22Rv1 (cell line): ENCODE data around the gene TAPBP.
A peak's percentile ranks its signal among the peaks of the same experiment; 100 is the strongest.
"Not testable (repeated sequence)": the region's sequence is repeated elsewhere in the genome, so short reads cannot be mapped to it uniquely, and the experiment has no call there.

ENCODE experiments used
- H3K27ac ChIP-seq: fragments of 450-650 bp; 2 replicates; pipeline ENCODE4 v1.5.1; 2017
- CTCF ChIP-seq: fragments of 450-650 bp; IDR thresholded peaks from 2 replicates; pipeline ENCODE4 v1.5.1; 2017; ENCODE audit warnings: mild to moderate bottlenecking
- ZFX ChIP-seq: fragments of 450-650 bp; IDR thresholded peaks from 2 replicates; pipeline ENCODE4 v1.6.1; 2017; ENCODE audit warnings: antibody characterized with exemption, borderline replicate concordance

The TAPBP gene

DNA sequence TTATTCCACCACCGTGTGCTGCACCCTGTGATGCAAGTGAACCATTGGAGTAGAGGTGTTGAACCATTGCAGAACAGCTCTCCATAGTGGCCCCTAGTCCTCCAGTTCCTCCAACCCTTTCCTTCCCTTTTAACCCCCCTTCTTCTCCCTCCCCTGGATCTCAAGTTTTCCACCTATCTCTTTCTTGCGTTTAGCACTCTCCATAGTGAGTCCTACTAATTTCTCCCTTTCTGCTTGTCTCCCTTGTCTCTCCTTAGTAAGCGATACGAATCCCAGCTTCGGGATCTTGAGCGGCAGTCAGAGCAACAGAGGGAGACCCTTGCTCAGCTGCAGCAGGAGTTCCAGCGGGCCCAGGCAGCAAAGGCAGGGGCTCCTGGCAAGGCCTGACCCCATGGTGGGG, 23.4 kb downstream of the TAPBP start:
- no peak for TF ChIP-seq CTCF
- no peak for TF ChIP-seq ZFX
- no peak overlapping the region; the same call in 1 of the 2 replicates for H3K27ac ChIP-seq

DNA sequence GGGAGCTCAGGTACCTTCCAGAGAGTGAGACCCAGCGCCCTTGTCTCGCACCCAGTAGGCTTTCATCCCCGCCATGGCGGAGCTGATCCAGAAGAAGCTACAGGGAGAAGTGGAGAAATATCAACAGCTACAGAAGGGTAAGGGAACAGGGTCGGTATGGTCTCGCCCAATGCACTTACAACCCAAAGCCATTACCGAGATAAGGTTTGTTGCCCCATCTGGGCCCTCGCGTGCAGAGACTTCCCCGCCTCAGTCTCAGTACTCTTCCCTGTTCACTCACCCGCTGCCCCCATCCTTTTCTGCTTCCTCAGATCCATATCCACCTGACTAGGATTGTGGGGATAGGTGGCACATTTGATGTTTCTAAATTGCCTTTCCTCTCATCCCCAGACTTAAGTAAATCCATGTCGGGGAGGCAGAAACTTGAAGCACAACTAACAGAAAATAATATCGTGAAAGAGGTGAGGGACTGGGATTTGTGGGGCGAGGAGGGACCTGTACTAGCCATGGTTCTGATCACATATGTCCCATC, 24.0 kb downstream of the TAPBP start:
- H3K27ac ChIP-seq: peak overlapping the region; percentile 70
- no peak for TF ChIP-seq CTCF
- no peak for TF ChIP-seq ZFX

DNA sequence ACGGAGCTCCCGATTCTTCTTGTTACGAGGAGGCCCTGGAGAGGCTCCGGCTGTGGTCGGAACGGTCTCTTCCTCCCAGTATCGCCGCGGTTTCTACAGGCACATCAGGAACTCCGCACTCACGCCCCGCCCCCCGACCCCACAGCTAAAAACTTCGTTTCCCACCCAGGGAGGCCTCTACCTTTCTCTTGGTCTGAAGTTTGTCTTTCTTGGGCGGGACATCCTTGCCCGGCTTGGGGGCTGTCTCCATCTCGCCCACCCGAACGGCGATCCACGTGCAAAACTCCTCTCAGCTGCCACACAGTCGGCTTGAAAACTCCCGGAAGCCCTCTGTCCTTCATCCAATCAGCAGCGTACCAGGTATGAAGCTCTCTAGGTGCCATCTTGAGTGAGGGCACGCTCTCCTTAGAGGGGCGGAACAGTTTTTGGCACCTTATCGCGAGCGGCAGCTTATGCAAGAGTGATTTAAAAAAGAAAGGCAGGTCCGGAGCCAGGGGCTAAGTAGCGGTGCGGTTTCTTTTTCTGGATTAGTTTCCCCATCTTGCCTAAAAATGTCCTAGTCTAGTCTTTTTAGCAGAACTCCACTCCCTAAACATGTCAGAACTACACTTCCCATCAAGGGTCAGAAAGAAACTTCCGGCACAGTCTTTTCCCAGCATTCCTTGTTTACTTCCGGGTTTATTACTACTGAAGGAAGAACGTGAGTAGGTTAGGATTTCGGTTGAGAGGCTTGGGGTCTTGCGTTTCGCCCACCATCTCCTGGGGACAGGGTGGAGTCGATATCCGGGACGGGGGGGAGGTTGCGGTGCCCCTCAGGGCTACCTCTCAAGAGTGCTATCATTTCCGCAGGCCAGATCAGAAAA, 24.7 kb downstream of the TAPBP start, which contains the start of the genes PFDN6 and WDR46:
Gene PFDN6 (plus strand): TSS at position 681 of the 863 bp plus-strand sequence. CDS start 256 bp downstream, outside the sequence.
Gene WDR46 (minus strand): TSS at position 319 of the 863 bp plus-strand sequence. CDS start 69 bp downstream, at position 250.
- no peak for TF ChIP-seq CTCF
- no peak for TF ChIP-seq ZFX
- peak within 1 kb of the TSS; percentile 70 for H3K27ac ChIP-seq

DNA sequence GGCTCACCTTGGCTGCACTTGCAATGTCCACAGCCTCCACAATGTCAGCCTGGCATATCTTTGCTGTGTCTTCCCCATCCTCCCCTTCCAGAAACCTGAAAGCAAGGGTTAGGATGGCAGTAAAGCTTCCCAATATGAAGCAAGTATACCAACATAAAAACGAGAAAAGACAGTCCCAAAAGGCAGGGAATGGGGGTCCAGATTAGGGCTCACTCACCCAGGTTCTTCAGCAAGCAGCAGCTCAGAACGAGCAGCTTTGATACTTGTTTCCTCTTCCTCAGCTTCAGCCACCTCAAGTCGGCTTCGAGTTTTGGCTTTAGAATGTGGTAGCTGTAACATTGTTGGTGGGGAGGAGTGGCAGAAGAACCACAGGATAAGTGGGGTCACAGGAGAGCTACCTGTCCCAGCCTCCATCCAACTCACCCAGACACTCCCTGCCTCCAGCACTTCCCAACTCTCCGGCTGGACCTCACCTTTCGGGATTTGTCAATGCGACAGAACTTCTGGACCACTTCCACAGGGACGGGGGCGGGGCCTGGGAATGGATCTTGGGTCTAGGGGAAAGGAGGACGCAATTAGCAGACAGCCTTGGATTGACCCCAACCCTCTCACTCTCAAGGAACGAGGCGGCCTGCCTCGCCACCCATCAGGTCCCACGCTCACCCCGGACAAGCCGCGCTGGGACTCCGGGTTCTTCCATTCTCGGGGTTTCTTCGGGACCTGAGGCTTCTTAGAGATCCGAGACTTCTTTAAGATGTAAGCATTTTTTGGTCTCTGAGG, 25.5 kb downstream of the TAPBP start:
- peak overlapping the region; percentile 70 for H3K27ac ChIP-seq
- TF ChIP-seq ZFX: no peak
- no peak for TF ChIP-seq CTCF

- TF ChIP-seq ZFX (no peak), CTCF (no peak)
- H3K27ac ChIP-seq: no peak overlapping the region
Measured at GRCh38 chr6:33286946-33287914, 26.6 kb downstream of the TAPBP start.

- not testable (repeated sequence) for H3K27ac ChIP-seq
Measured at GRCh38 chr6:33285214-33285613, 28.7 kb downstream of the TAPBP start.

GRCh38 chr6:33280539-33280938, 33.3 kb downstream of the TAPBP start:
- TF ChIP-seq CTCF (no peak), ZFX (no peak)
- no peak overlapping the region for H3K27ac ChIP-seq
